ENCODE measurements around the gene PNPLA2.

- TF ChIP-seq, protein P1, sequence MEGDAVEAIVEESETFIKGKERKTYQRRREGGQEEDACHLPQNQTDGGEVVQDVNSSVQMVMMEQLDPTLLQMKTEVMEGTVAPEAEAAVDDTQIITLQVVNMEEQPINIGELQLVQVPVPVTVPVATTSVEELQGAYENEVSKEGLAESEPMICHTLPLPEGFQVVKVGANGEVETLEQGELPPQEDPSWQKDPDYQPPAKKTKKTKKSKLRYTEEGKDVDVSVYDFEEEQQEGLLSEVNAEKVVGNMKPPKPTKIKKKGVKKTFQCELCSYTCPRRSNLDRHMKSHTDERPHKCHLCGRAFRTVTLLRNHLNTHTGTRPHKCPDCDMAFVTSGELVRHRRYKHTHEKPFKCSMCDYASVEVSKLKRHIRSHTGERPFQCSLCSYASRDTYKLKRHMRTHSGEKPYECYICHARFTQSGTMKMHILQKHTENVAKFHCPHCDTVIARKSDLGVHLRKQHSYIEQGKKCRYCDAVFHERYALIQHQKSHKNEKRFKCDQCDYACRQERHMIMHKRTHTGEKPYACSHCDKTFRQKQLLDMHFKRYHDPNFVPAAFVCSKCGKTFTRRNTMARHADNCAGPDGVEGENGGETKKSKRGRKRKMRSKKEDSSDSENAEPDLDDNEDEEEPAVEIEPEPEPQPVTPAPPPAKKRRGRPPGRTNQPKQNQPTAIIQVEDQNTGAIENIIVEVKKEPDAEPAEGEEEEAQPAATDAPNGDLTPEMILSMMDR (IDR thresholded peaks at IDR 0.05): no peak
- no peak for TF ChIP-seq POLR2A (IDR thresholded peaks at IDR 0.05)
Observed at GRCh38 chr11:862696-863022, 43.9 kb downstream of the PNPLA2 start.

Measured in uterus (tissue), 2 donors.